Skeletal muscle cell (primary cell): ENCODE data around the gene MINDY4.

Source experiments
- DNase-seq: peaks from one replicate; pipeline ENCODE4 v3.0.0-alpha.2; 2010; ENCODE audit warnings: low read depth
- H3K4me3 ChIP-seq: 2 replicates; pipeline ENCODE4 v1.5.1; 2011; ENCODE audit warnings: low read depth, mild to moderate bottlenecking, control low read depth, low read length, moderate library complexity

The MINDY4 gene

GRCh38 chr7:30740417-30741181, 30.6 kb upstream of the MINDY4 start:
- no peak overlapping the region for H3K4me3 ChIP-seq

GRCh38 chr7:30741289-30741688, 29.9 kb upstream of the MINDY4 start:
- no peak overlapping the region for H3K4me3 ChIP-seq
- DNase-seq, result no peak

More at GRCh38 chr7:30740417-30741181, 30.6 kb upstream of the MINDY4 start:
- no peak for DNase-seq

- DNase-seq, result no peak
Measured at GRCh38 chr7:30743371-30744074, 27.7 kb upstream of the MINDY4 start.

GRCh38 chr7:30744075-30744417, 27.2 kb upstream of the MINDY4 start:
- H3K4me3 ChIP-seq, result no peak overlapping the region
- DNase-seq, result no peak

More at GRCh38 chr7:30743371-30744074, 27.7 kb upstream of the MINDY4 start:
- H3K4me3 ChIP-seq, result no peak overlapping the region

GRCh38 chr7:30745261-30745941, 25.8 kb upstream of the MINDY4 start:
- no peak for DNase-seq
- no peak overlapping the region for H3K4me3 ChIP-seq

GRCh38 chr7:30750010-30750409, 21.2 kb upstream of the MINDY4 start:
- no peak overlapping the region for H3K4me3 ChIP-seq
- DNase-seq, result no peak

- no peak overlapping the region for H3K4me3 ChIP-seq
- peak; percentile 86 for DNase-seq
Measured at GRCh38 chr7:30750683-30751650, 20.2 kb upstream of the MINDY4 start.

- DNase-seq, result no peak
- no peak within 1 kb of the TSS for H3K4me3 ChIP-seq
Measured at GRCh38 chr7:30751696-30752273, 19.4 kb upstream of the MINDY4 start, which contains the start of gene INMT. TSS of gene INMT (plus strand) at chr7:30752135. CDS start at chr7:30752151, 16 bp downstream.

GRCh38 chr7:30752484-30752883, 18.7 kb upstream of the MINDY4 start:
- no peak for DNase-seq
- H3K4me3 ChIP-seq, result no peak overlapping the region

GRCh38 chr7:30752979-30753378, 18.2 kb upstream of the MINDY4 start:
- no peak overlapping the region for H3K4me3 ChIP-seq
- DNase-seq, result no peak

GRCh38 chr7:30754315-30754877, 16.8 kb upstream of the MINDY4 start:
- DNase-seq, result no peak
- no peak overlapping the region for H3K4me3 ChIP-seq

GRCh38 chr7:30755384-30756154, 15.6 kb upstream of the MINDY4 start:
- no peak overlapping the region for H3K4me3 ChIP-seq
- DNase-seq, result no peak

GRCh38 chr7:30757342-30757692, 13.9 kb upstream of the MINDY4 start:
- DNase-seq, result no peak
- H3K4me3 ChIP-seq, result no peak overlapping the region

- H3K4me3 ChIP-seq, result no peak overlapping the region
- DNase-seq, result no peak
Measured at GRCh38 chr7:30760514-30761213, 10.6 kb upstream of the MINDY4 start.

- no peak for DNase-seq
- H3K4me3 ChIP-seq, result no peak overlapping the region
Measured at GRCh38 chr7:30761214-30762156, 9.7 kb upstream of the MINDY4 start.
